C4-2B (cell line): ENCODE results near the gene AMBP.

ENCODE experiments used
- ZFX ChIP-seq: fragments of 450-650 bp; IDR thresholded peaks from 2 replicates; pipeline ENCODE4 v1.6.1; 2017
- TF ChIP-seq, protein P1 (sequence below): fragments of 450-650 bp; conservative IDR thresholded peaks from 2 replicates; pipeline ENCODE4 v1.5.1; 2017; ENCODE audit warnings: mild to moderate bottlenecking

- TF ChIP-seq, protein P1, sequence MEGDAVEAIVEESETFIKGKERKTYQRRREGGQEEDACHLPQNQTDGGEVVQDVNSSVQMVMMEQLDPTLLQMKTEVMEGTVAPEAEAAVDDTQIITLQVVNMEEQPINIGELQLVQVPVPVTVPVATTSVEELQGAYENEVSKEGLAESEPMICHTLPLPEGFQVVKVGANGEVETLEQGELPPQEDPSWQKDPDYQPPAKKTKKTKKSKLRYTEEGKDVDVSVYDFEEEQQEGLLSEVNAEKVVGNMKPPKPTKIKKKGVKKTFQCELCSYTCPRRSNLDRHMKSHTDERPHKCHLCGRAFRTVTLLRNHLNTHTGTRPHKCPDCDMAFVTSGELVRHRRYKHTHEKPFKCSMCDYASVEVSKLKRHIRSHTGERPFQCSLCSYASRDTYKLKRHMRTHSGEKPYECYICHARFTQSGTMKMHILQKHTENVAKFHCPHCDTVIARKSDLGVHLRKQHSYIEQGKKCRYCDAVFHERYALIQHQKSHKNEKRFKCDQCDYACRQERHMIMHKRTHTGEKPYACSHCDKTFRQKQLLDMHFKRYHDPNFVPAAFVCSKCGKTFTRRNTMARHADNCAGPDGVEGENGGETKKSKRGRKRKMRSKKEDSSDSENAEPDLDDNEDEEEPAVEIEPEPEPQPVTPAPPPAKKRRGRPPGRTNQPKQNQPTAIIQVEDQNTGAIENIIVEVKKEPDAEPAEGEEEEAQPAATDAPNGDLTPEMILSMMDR, result no peak
- TF ChIP-seq ZFX, result no peak
Observed at GRCh38 chr9:114080773-114081440, 2.8 kb upstream of the AMBP start.
